ENCODE measurements around the gene AGXT2. TPM values are rescaled to one million over a fixed set of nuclear protein-coding genes. Genes with fewer than 3 reads are reported as not detected.

Gene AGXT2
- total RNA-seq, 4 donors from 2014 or later: not detected

- no peak overlapping the region for H3K27ac ChIP-seq
- H3K36me3 ChIP-seq: no peaks in the 10 kb centered on the region
- TF ChIP-seq POLR2A (IDR thresholded peaks at IDR 0.05): no peak
- H3K27me3 ChIP-seq: peaks cover 0 to 6% (median 0%) of the 10 kb centered on the region in 4 donors
- no peaks in the 10 kb centered on the region for H3K4me1 ChIP-seq
- no peak for DNase-seq
- no peaks in the 10 kb centered on the region for H3K9me3 ChIP-seq
- no peak overlapping the region for H3K4me3 ChIP-seq
- intact Hi-C loops (cut with DNase I): no loop called here
- 74 to 84% methylated on average over 8 of the region's 8 CpGs for WGBS, 2 donors
These were observed 53.8 kb downstream of the AGXT2 start for GRCh38 chr5:34993951-34994350.

- TF ChIP-seq POLR2A (IDR thresholded peaks at IDR 0.05) (no peak), CTCF (IDR thresholded peaks at IDR 0.05) (no peak)
- no peak overlapping the region for H3K27ac ChIP-seq
- H3K4me3 ChIP-seq: no peak overlapping the region
- no peaks in the 10 kb centered on the region for H3K36me3 ChIP-seq
- no peaks in the 10 kb centered on the region for H3K4me1 ChIP-seq
- DNase-seq: no peak
- H3K9me3 ChIP-seq: peaks cover 0 to 10% (median 6%) of the 10 kb centered on the region in 3 donors
- intact Hi-C loops (cut with DNase I): no loop called here
- WGBS, 2 donors: 71% methylated on average over 2 of the region's 2 CpGs
- H3K27me3 ChIP-seq: peaks cover 0 to 5% (median 0%) of the 10 kb centered on the region in 4 donors
These were observed 56.1 kb downstream of the AGXT2 start for GRCh38 chr5:34991486-34992238.

GRCh38 chr5:34986965-34987364, 60.8 kb downstream of the AGXT2 start:
- WGBS, 2 donors: 60 to 73% methylated on average over 1 of the region's 1 CpG
- intact Hi-C loops (cut with DNase I): no loop called here
- Histone ChIP-seq H3K27ac (no peak overlapping the region), H3K9me3 (peaks cover 0 to 26% (median 10%) of the 10 kb centered on the region in 3 donors), H3K36me3 (no peaks in the 10 kb centered on the region), H3K4me1 (no peaks in the 10 kb centered on the region), H3K4me3 (no peak overlapping the region), H3K27me3 (peaks cover 0 to 3% (median 0%) of the 10 kb centered on the region in 4 donors)
- TF ChIP-seq POLR2A (IDR thresholded peaks at IDR 0.05): no peak
- TF ChIP-seq CTCF (IDR thresholded peaks at IDR 0.05): no peak
- DNase-seq: no peak

- H3K9me3 ChIP-seq: peaks cover 0 to 26% (median 10%) of the 10 kb centered on the region in 3 donors
- no peak for DNase-seq
- intact Hi-C loops (cut with DNase I): no loop called here
- H3K4me1 ChIP-seq: no peaks in the 10 kb centered on the region
- whole genome bisulfite sequencing, 2 donors: 77 to 86% methylated on average over 4 of the region's 4 CpGs
- no peak for TF ChIP-seq CTCF (IDR thresholded peaks at IDR 0.05)
- TF ChIP-seq POLR2A (IDR thresholded peaks at IDR 0.05): no peak
- no peak overlapping the region for H3K27ac ChIP-seq
- H3K27me3 ChIP-seq: peaks cover 0 to 3% (median 0%) of the 10 kb centered on the region in 4 donors
- no peak overlapping the region for H3K4me3 ChIP-seq
- H3K36me3 ChIP-seq: no peaks in the 10 kb centered on the region
These were observed 64.9 kb downstream of the AGXT2 start for GRCh38 chr5:34982823-34983222.

- no peak overlapping the region for H3K27ac ChIP-seq
- no peaks in the 10 kb centered on the region for H3K36me3 ChIP-seq
- no peaks in the 10 kb centered on the region for H3K4me1 ChIP-seq
- TF ChIP-seq POLR2A (IDR thresholded peaks at IDR 0.05) (no peak), CTCF (IDR thresholded peaks at IDR 0.05) (no peak)
- DNase-seq: no peak
- intact Hi-C loops (cut with DNase I): no loop called here
- no peaks in the 10 kb centered on the region for H3K9me3 ChIP-seq
- WGBS, 2 donors: 47 to 66% methylated on average over 4 of the region's 4 CpGs
- no peak overlapping the region for H3K4me3 ChIP-seq
- no peaks in the 10 kb centered on the region for H3K27me3 ChIP-seq
These were observed 69.1 kb downstream of the AGXT2 start for GRCh38 chr5:34978681-34979080.

All from esophagus squamous epithelium (tissue), 5 donors.